AG04449 (cell line): ENCODE measurements around the gene SLC12A8.

Experiments used
- CTCF ChIA-PET: fragments of 350-600 bp; formaldehyde crosslinking; extraction: SDS; loops from one replicate; lab custom pipeline; 2021; ENCODE audit warnings: antibody characterized with exemption; lab: Yijun Ruan, JAX
- POLR2A ChIA-PET: fragments of 400-600, 350-600 bp; formaldehyde crosslinking; extraction: SDS; loops from one replicate; lab custom pipeline; 2020; ENCODE audit warnings: antibody characterized with exemption, inconsistent platforms; lab: Yijun Ruan, JAX
- DNase-seq: peaks from one replicate; pipeline ENCODE4 v3.0.0-alpha.2; 2010; ENCODE audit warnings: low read depth, low spot score
- H3K4me3 ChIP-seq: 2 replicates; pipeline ENCODE4 v1.5.1; 2011; ENCODE audit warnings: low read depth, mild to moderate bottlenecking, control low read depth, low read length
- TF ChIP-seq, protein P1 (sequence below): IDR thresholded peaks from one replicate; pipeline ENCODE4 v1.5.1; 2011; ENCODE audit warnings: mild to moderate bottlenecking, moderate library complexity, low read length, control low read depth, inconsistent platforms; ENCODE audit not compliant: insufficient read depth; ENCODE audit errors: missing control alignments

The SLC12A8 gene

DNA sequence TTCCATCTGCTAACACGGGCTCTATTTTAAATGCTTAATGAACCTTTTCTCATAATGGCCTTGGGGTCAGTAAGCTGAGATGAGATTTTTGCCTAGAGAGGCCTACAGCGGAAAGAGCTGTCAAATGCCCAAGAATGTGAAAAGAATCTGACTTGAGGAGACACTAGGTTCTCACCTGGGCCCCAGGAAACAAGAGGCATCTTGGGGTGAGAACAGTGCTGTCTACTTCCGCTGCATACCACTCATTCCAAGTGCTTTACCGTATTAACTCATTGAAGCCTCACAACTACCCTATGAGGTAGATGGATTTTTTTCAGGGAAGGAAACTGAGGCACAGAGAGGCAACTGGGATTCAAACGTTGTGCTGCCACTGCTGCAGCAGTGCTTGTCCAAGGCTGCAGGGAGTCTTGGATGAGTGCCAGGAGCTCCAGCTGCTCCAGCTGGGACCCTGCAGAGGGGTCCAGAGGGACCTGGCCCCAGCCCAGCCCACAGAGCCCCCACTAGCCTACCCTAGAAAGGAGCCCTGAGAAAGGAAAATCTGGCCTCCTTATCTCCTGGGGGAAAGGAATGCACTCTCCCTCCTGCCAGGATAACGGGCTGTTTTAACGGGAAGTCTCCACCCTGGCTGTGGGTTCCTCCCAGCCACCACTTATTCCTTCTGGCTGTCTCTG is 68.4 kb downstream of the SLC12A8 start:
- H3K4me3 ChIP-seq = no peak overlapping the region
- no peak for DNase-seq
- ChIA-PET POLR2A (interaction anchor here (1.1 kb wide), 1 partner anchor 15 kb away, joined by 4 read pairs; no protein-coding TSS in a partner anchor), CTCF (interaction anchor here (0.6 to 1.1 kb wide), 2 partner anchors 99 to 215 kb away, joined by 3 read pairs; no protein-coding TSS in a partner anchor)
- TF ChIP-seq, protein P1, sequence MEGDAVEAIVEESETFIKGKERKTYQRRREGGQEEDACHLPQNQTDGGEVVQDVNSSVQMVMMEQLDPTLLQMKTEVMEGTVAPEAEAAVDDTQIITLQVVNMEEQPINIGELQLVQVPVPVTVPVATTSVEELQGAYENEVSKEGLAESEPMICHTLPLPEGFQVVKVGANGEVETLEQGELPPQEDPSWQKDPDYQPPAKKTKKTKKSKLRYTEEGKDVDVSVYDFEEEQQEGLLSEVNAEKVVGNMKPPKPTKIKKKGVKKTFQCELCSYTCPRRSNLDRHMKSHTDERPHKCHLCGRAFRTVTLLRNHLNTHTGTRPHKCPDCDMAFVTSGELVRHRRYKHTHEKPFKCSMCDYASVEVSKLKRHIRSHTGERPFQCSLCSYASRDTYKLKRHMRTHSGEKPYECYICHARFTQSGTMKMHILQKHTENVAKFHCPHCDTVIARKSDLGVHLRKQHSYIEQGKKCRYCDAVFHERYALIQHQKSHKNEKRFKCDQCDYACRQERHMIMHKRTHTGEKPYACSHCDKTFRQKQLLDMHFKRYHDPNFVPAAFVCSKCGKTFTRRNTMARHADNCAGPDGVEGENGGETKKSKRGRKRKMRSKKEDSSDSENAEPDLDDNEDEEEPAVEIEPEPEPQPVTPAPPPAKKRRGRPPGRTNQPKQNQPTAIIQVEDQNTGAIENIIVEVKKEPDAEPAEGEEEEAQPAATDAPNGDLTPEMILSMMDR = no peak

DNA sequence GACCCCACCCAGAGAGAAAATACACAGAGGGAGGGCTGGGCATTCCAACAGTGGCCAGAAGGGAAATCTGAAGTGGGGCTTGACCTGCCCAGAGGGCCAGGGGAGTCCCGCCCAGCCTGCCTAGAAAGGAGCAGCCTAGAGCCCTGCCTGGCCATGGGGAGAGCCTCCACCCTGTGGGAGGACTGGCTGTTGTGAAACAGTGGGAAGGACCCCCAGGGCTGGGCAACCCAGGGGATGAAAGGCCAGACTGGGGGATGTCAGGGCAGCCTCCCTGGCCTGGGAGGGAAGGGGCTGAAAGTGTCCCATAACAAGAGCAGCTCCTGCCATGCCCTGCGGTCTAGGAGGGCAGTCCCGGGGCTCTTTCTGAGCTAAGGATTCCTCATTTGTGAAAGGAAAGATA is 69.0 kb downstream of the SLC12A8 start:
- TF ChIP-seq, protein P1 = no peak
- DNase-seq = no peak
- CTCF ChIA-PET = interaction anchor here (0.6 to 1.1 kb wide), 2 partner anchors 98 to 214 kb away, joined by 3 read pairs; no protein-coding TSS in a partner anchor
- H3K4me3 ChIP-seq = no peak overlapping the region
- POLR2A ChIA-PET = no interaction called here

DNA sequence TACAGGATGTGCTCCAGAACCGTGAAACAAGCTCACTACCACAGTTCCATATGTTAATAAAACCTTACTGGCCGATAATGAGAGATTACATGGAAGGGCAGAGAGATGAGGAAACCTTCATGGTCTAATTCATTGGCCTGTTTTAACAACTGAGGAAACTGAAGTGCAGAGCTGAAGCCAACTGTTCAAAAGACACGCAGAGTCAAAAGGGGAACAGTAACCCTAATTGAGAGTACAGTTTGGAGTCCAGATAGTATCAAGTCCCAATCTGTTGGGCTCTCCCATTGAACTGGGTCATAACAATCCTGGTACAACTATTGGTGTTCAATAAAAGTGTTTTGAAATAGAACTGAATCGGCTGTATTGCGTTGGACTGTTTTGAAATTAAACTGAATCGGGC is 69.6 kb downstream of the SLC12A8 start:
- CTCF ChIA-PET = interaction anchor here (1.0 to 1.6 kb wide), 2 partner anchors 9 to 13 kb away, joined by 3 to 4 read pairs; no protein-coding TSS in a partner anchor

DNA sequence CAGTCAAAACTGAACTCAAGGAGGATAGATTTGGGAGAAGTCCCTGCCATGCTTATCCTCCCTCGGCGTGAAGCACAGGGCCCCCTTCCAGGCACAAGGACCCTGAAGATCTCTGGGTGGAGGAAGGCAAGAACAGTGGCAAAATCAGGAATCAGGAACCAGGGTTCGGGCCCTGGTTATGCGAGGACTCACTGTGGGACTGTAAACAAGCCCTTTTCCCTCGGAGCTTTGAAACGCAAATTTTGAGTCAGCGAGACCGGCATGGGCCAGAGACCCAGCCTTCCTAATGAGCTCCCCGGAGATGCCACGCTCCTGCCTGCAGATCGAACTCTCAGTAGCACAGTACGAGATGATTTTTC is 70.1 kb downstream of the SLC12A8 start:
- ChIA-PET POLR2A (interaction anchor here (0.7 kb wide), 1 partner anchor 217 kb away, joined by 3 read pairs; no protein-coding TSS in a partner anchor), CTCF (interaction anchor here (1.0 to 1.6 kb wide), 4 partner anchors 10 to 44 kb away, joined by 3 to 4 read pairs (median 4); no protein-coding TSS in a partner anchor)
- TF ChIP-seq, protein P1 = no peak
- DNase-seq = no peak
- no peak overlapping the region for H3K4me3 ChIP-seq

More for the DNA sequence above, 69.6 kb downstream of the SLC12A8 start:
- H3K4me3 ChIP-seq = no peak overlapping the region
- DNase-seq = no peak
- TF ChIP-seq, protein P1 = no peak
- POLR2A ChIA-PET = interaction anchor here (0.7 kb wide), 1 partner anchor 217 kb away, joined by 3 read pairs; no protein-coding TSS in a partner anchor

DNA sequence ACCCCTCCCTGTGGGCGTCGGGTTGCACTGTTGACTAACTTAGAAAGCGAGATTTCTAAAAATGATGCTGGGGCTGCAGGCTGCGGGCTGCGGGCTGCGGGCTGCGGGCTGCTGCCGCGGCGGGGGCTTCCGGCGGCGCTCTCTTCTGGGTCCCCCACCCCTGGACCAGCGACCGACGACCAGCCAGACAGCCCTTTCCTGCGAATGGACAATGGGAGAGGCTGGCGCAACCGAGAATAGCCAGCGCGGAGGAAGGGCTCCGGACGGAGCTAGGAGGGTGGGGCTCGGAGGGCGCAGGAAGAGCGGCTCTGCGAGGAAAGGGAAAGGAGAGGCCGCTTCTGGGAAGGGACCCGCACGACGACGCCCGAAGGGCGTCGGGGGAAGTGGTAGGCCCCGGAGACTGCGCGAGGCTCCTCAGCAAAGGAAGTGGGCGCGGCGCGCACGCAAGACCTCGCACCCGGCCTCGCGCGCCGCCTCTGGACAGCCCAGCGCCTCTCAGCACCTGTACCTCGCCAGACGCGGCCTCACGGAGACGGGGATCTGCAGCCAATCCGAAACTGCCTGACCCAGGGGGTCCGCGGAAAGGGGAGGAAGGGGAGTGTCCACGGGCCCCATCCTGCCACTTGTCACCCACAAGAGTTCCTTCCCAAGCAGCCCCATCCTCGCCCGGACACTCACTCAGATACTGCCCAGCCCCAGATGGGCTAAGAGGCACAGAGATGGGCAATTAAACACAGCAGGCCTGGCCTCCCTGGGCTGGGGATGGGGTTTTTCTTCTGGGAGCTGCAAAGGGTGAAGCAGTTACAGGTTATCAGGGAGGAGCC is 70.7 kb downstream of the SLC12A8 start:
- ChIA-PET CTCF (interaction anchor here (1.1 to 1.6 kb wide), 4 partner anchors 12 to 444 kb away, joined by 3 to 4 read pairs (median 4); no protein-coding TSS in a partner anchor), POLR2A (interaction anchor here (0.5 to 2.3 kb wide), 3 partner anchors 13 to 90 kb away, joined by 3 to 10 read pairs (median 5); no protein-coding TSS in a partner anchor)
- peak overlapping the region; percentile 15; the same call in 1 of the 2 replicates for H3K4me3 ChIP-seq
- no peak for DNase-seq
- TF ChIP-seq, protein P1 = peak; percentile 45
